GM12891 (cell line): Measurements from ENCODE around the gene ASXL1.

Experiments
- POLR2A ChIP-seq: IDR thresholded peaks from 2 replicates; pipeline ENCODE4 v1.6.1; 2011; ENCODE audit warnings: low read depth, low read length, control low read depth
- POLR2AphosphoS5 ChIP-seq: IDR thresholded peaks from 2 replicates; pipeline ENCODE4 v1.6.1; 2011; ENCODE audit warnings: low read depth, low read length, control low read depth
- POU2F2 ChIP-seq: IDR thresholded peaks from 2 replicates; pipeline ENCODE4 v1.6.1; 2011; ENCODE audit warnings: low read depth, mild to moderate bottlenecking, control low read depth, low read length, moderate library complexity
- SPI1 ChIP-seq: IDR thresholded peaks from 2 replicates; pipeline ENCODE4 v1.6.1; 2011; ENCODE audit warnings: low read depth, low read length, control low read depth
- TAF1 ChIP-seq: IDR thresholded peaks from 2 replicates; pipeline ENCODE4 v1.6.1; 2011; ENCODE audit warnings: low read depth, low read length, control low read depth

GRCh38 chr20:32487381-32487780, 129.2 kb downstream of the ASXL1 start:
- no peak for TF ChIP-seq POLR2A
- no peak for TF ChIP-seq TAF1
- no peak for TF ChIP-seq POU2F2
- TF ChIP-seq POLR2AphosphoS5, result no peak
- TF ChIP-seq SPI1, result no peak
